A673 (cell line): ENCODE measurements around the gene CEP72. TPM values are rescaled to one million over a fixed set of nuclear protein-coding genes. Genes with fewer than 3 reads are reported as not detected.

Experiments
- BruUV-seq: library from RNA; stranded (reverse); fragments of 400-500 nt; replicated peaks from 2 replicates; lab custom pipeline; 2021; lab: Mats Ljungman, UMichigan
- CTCF ChIA-PET: fragments of 300-600 bp; sonication (Branson Sonifier 250); formaldehyde crosslinking; loops from one replicate; lab custom pipeline; 2022; ENCODE audit warnings: antibody characterized with exemption; lab: Charles Lee
- POLR2A ChIA-PET: fragments of 300-600 bp; sonication (Branson Sonifier 250); formaldehyde crosslinking; loops from one replicate; lab custom pipeline; 2022; ENCODE audit warnings: antibody characterized with exemption; ENCODE audit not compliant: low non-redundant PET; lab: Charles Lee
- DNase-seq: peaks from one replicate; pipeline ENCODE4 v3.0.0-alpha.2; 2015; ENCODE audit warnings: low spot score
- H3K27ac ChIP-seq: fragments of 200-600 bp; sonication (generic); 2 replicates; pipeline ENCODE4 v1.5.1; 2016; ENCODE audit warnings: mixed run types, low read depth, mild to moderate bottlenecking, mixed read lengths, antibody characterized with exemption, low read length; ENCODE audit not compliant: poor library complexity, severe bottlenecking
- H3K27me3 ChIP-seq: fragments of 200-600 bp; sonication (generic); replicated peaks from 2 replicates; pipeline ENCODE4 v1.6.1; 2017; ENCODE audit warnings: mixed run types, low read depth, mild to moderate bottlenecking, mixed read lengths, antibody characterized with exemption, low read length; ENCODE audit not compliant: insufficient read depth, poor library complexity
- H3K36me3 ChIP-seq: fragments of 200-600 bp; sonication (generic); 2 replicates; pipeline ENCODE4 v1.6.1; 2016; ENCODE audit warnings: mixed run types, mild to moderate bottlenecking, mixed read lengths, antibody characterized with exemption, low read length; ENCODE audit not compliant: insufficient read depth, poor library complexity, severe bottlenecking
- H3K4me1 ChIP-seq: fragments of 200-600 bp; sonication (generic); 2 replicates; pipeline ENCODE4 v1.6.1; 2017; ENCODE audit warnings: mixed run types, mild to moderate bottlenecking, mixed read lengths, antibody characterized with exemption, low read length; ENCODE audit not compliant: insufficient read depth, poor library complexity, severe bottlenecking
- H3K4me3 ChIP-seq: fragments of 200-600 bp; sonication (generic); 2 replicates; pipeline ENCODE4 v1.5.1; 2016; ENCODE audit warnings: low read depth, mixed run types, mild to moderate bottlenecking, mixed read lengths, low read length; ENCODE audit not compliant: poor library complexity, severe bottlenecking
- H3K9me3 ChIP-seq: fragments of 200-600 bp; sonication (generic); 2 replicates; pipeline ENCODE4 v1.6.1; 2016; ENCODE audit warnings: mixed run types, low read depth, mild to moderate bottlenecking, mixed read lengths, antibody characterized with exemption, low read length; ENCODE audit not compliant: poor library complexity, severe bottlenecking
- CTCF ChIP-seq: fragments of 300-800, 200-600 bp; sonication (generic); conservative IDR thresholded peaks from 2 replicates; pipeline ENCODE4 v1.5.1; 2017; ENCODE audit warnings: low read depth, mild to moderate bottlenecking, antibody characterized with exemption, low read length, moderate library complexity, mixed read lengths
- EZH2 ChIP-seq: fragments of 200-600 bp; sonication (generic); IDR thresholded peaks from 2 replicates; pipeline ENCODE4 v1.6.1; 2017; ENCODE audit warnings: borderline replicate concordance, low read depth, mild to moderate bottlenecking, mixed read lengths, antibody characterized with exemption, low read length; ENCODE audit not compliant: poor library complexity, severe bottlenecking
- intact Hi-C: fragments of 100-400 bp; cut with micrococcal nuclease; formaldehyde crosslinking; loops from one replicate; pipeline ENCODE4 v1.10.0; 2022; ENCODE audit not compliant: unreplicated experiment
- total RNA-seq: library from RNA; stranded (reverse); gene quantifications from 2 replicates; pipeline ENCODE4 v1.2.3, GENCODE V29; 2021

Gene CEP72
- total RNA-seq, 1 experiment from 2014 or later, result 37.2 TPM

GRCh38 chr5:590346-590745 is 21.8 kb upstream of the CEP72 start:
- no TSS peak for BruUV-seq
- CTCF ChIA-PET, result no interaction called here

GRCh38 chr5:591746-592145 is 20.4 kb upstream of the CEP72 start:
- DNase-seq, result no peak
- peaks cover 76% of the 10 kb centered on the region for H3K27me3 ChIP-seq
- intact Hi-C loops, result no loop called here
- BruUV-seq, result no TSS peak
- H3K4me1 ChIP-seq, result no peaks in the 10 kb centered on the region
- no peak for TF ChIP-seq CTCF
- TF ChIP-seq EZH2, result no peak
- ChIA-PET POLR2A (no interaction called here), CTCF (no interaction called here)
- H3K9me3 ChIP-seq, result no peaks in the 10 kb centered on the region
- no peak overlapping the region for H3K27ac ChIP-seq
- H3K4me3 ChIP-seq, result no peak overlapping the region
- no peaks in the 10 kb centered on the region for H3K36me3 ChIP-seq

More at GRCh38 chr5:590346-590745, 21.8 kb upstream of the CEP72 start:
- DNase-seq, result no peak
- Histone ChIP-seq H3K36me3 (no peaks in the 10 kb centered on the region), H3K4me1 (no peaks in the 10 kb centered on the region), H3K4me3 (no peak overlapping the region), H3K27ac (no peak overlapping the region), H3K27me3 (peaks cover 70% of the 10 kb centered on the region), H3K9me3 (no peaks in the 10 kb centered on the region)
- POLR2A ChIA-PET, result no interaction called here
- intact Hi-C loops, result no loop called here
- TF ChIP-seq EZH2 (no peak), CTCF (no peak)

GRCh38 chr5:592158-592557 is 20.0 kb upstream of the CEP72 start:
- H3K9me3 ChIP-seq, result no peaks in the 10 kb centered on the region
- H3K4me3 ChIP-seq, result no peak overlapping the region
- CTCF ChIA-PET, result no interaction called here
- no peak overlapping the region for H3K27ac ChIP-seq
- DNase-seq, result no peak
- TF ChIP-seq EZH2, result no peak
- no peak for TF ChIP-seq CTCF
- no peaks in the 10 kb centered on the region for H3K4me1 ChIP-seq
- POLR2A ChIA-PET, result no interaction called here
- H3K27me3 ChIP-seq, result peaks cover 80% of the 10 kb centered on the region
- BruUV-seq, result no TSS peak
- intact Hi-C loops, result no loop called here
- no peaks in the 10 kb centered on the region for H3K36me3 ChIP-seq
